NCI-H1436 (cell line): ENCODE measurements around the gene NOP58.
A peak's percentile ranks its signal among the peaks of the same experiment; 100 is the strongest.
"Not testable (repeated sequence)": the region's sequence is repeated elsewhere in the genome, so short reads cannot be mapped to it uniquely, and the experiment has no call there.

ENCODE experiments used
- DNase-seq: peaks from one replicate; lab custom pipeline; 2025; lab: John Stamatoyannopoulos, UW

Gene NOP58

GRCh38 chr2:202307690-202308089 lies 42.1 kb downstream of the NOP58 start:
- no peak for DNase-seq

- peak; percentile 17 for DNase-seq
Observed at GRCh38 chr2:202311823-202312388, 46.3 kb downstream of the NOP58 start.

- no peak for DNase-seq
Observed at GRCh38 chr2:202314116-202314515, 48.6 kb downstream of the NOP58 start.

GRCh38 chr2:202317080-202317857 lies 51.7 kb downstream of the NOP58 start:
- DNase-seq: no peak

- DNase-seq: not testable (repeated sequence)
Observed at GRCh38 chr2:202320362-202320761, 54.8 kb downstream of the NOP58 start.

- DNase-seq: no peak
Observed at GRCh38 chr2:202322435-202322834, 56.9 kb downstream of the NOP58 start.

- no peak for DNase-seq
Observed at GRCh38 chr2:202327858-202328257, 62.3 kb downstream of the NOP58 start.

- DNase-seq: no peak
Observed at GRCh38 chr2:202335791-202336467, 70.4 kb downstream of the NOP58 start.

- DNase-seq: no peak
Observed at GRCh38 chr2:202337151-202337550, 71.6 kb downstream of the NOP58 start.

GRCh38 chr2:202337706-202338346 lies 72.3 kb downstream of the NOP58 start:
- DNase-seq: no peak

GRCh38 chr2:202339071-202339870 lies 73.7 kb downstream of the NOP58 start:
- DNase-seq: peak; percentile 43

GRCh38 chr2:202344178-202344577 lies 78.6 kb downstream of the NOP58 start:
- DNase-seq: no peak

GRCh38 chr2:202346180-202346579 lies 80.6 kb downstream of the NOP58 start:
- no peak for DNase-seq
